ENCODE results near the gene TNFAIP2. TPM values are rescaled to one million over a fixed set of nuclear protein-coding genes. Genes with fewer than 3 reads are reported as not detected.
"Not testable (repeated sequence)": the region's sequence is repeated elsewhere in the genome, so short reads cannot be mapped to it uniquely, and the experiment has no call there.

TNFAIP2 gene
- polyA plus RNA-seq, 1 donor = 39.8 TPM

DNA sequence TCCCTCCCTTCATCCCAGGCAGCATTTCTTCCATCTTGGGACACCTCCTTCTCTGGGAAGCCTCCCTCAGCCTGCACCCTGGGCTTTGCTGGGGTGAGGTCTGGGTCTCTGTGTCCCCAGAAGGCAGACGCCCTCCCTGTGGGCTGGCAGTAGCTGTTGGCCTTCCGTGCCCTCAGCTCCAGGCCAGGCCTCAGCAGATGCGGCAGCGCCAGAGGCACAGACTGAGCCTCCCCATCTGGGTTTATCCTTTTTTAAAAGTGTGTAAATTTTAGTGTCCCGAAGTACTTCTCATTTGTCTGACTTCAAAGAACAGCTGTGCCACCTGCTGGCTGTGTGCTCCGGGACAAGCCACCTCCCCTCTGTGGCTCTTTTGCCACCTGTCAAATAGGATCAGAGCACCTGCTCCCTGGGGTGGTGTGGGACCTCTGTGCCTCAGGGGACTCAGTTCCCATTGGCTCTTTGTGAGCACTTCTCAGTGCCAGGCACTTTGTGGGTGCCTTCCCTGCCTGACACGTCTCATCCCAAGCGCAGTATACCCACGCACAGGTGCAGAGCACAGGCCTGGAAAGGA is 17.6 kb upstream of the TNFAIP2 start:
- no peak for DNase-seq (ENCODE audit: low read depth)

- no peak for DNase-seq (ENCODE audit: low read depth)
Measured at GRCh38 chr14:103107455-103107854, 15.8 kb upstream of the TNFAIP2 start.

DNA sequence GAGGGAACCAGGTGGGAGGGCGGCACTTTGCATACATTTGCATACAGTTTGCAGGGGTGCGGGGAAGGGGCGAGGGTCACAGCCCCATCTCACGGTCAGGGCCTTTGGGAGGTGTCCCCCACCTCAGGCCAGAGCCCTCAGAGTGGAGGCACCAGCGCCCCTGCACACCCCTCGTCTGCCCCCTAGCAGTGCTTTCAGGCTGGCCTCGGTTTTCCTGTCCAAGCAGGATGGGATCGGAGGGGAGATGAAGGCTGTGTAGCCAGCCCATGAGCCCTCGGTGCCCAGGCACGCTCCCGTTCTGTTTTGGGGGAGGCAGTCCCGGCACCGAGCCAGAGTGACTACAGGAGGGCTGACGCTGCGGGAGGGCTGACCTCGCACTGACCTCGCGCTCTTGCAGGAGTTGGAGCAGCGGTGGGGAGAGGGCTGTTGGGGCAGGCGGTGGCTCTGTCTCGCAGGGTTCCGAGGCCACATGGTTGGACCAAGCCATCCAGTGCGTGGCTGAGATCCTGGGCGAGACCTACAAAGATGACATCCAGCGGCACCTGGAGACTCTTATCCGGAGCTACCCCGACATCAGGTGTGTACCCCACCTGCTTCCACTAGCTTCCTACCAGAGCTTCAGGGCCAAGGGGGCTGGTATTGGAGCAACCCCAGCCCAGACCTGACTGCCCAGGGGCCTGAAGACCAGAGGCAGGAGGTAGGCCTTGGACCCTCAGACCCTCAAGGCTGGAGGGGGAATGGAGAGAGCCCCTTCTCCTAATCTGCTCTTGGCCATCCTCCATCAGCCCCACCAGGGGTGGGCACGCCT is 15.1 kb upstream of the TNFAIP2 start:
- DNase-seq (ENCODE audit: low read depth) = no peak

DNA sequence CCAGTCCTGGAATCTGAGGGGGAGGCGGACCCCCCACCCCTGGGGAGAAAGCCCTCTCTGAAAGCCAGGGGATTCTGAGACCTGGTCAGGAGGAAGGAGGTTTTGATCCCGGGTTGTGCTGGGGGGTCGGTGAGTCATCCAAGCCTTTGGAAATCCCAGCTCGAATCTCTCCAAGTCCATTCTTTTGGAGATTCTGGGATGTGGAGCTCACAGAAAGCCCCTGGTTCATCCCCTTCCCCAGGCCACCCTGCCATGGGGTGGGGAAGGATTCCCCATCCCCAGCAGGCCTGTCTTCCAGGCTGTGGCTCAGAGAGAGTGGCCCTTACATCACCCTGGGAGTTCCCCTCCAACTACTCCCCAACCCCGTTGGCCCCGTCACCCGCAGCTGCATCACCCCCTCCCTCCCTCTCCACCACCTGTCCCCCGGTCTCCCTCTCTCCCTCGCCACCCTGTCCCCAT is 14.5 kb upstream of the TNFAIP2 start:
- no peak for DNase-seq (ENCODE audit: low read depth)

DNA sequence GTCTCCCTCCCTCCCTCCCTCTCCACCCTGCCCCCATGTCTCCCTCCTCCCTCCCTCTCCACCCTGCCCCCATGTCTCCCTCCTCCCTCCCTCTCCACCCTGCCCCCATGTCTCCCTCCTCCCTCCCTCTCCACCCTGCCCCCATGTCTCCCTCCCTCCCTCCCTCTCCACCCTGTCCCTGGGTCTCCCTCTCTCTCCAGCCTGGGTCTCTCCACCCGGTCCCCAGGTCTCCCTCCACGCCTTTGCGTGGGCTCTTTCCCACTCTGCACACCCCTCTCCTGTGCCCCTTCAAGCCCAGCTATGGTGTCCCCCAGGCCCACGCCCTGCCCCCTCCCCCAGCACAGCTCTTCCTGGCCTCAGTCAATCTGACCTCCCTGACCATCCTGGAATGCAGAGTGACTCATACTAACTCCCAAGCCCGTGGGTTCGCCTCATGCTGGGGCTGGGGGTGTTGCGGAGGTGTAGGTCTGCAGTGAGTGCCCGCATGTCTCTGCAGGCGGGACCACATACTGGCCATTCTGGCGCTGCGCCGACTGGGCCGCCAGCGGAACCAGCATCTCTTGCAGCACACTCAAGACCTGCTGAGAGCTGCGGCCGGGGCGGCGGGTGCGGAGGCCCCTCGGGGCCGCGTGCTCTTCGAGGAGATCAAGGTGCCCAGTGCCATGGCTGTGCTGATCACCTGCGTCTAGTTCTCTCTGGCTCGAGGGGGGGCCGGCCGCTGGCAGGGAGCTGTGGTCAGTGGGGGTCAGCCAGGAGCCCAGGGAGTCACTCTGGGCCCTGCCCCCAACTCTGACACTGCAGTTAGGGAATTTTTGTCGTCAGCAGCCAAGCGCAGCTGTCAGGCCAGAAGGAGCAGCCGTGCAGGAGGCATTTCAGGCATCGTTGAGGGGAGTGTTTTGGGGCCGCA is 13.5 kb upstream of the TNFAIP2 start:
- DNase-seq (ENCODE audit: low read depth) = no peak

DNA sequence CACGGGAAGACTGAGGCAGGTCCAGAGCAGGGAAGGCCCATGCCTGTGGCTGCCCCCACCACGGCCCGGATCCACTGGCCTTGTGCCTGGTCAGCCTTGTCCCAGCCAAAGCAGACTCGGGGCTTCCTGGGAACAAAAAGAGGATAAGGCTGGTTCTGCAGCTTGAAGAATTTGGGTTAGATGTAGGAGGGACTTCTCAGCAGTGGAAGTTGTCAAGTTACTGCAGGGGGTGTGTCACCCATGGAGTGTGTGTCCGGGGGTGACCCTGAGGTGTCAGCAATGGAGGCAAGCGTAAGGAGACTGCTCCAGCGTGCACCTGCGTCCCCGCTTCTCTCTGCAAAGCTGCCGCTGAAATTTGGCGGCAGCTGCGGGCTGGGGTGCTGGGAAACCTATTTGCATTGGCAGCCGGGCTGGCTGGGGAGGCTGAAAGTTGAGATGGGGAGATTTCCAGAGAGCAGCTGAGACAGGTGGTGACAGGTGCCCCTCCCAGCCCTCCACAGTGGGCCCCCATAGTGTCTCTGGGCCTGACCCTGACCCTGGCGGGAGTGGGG is 12.5 kb upstream of the TNFAIP2 start:
- no peak for DNase-seq (ENCODE audit: low read depth)

DNA sequence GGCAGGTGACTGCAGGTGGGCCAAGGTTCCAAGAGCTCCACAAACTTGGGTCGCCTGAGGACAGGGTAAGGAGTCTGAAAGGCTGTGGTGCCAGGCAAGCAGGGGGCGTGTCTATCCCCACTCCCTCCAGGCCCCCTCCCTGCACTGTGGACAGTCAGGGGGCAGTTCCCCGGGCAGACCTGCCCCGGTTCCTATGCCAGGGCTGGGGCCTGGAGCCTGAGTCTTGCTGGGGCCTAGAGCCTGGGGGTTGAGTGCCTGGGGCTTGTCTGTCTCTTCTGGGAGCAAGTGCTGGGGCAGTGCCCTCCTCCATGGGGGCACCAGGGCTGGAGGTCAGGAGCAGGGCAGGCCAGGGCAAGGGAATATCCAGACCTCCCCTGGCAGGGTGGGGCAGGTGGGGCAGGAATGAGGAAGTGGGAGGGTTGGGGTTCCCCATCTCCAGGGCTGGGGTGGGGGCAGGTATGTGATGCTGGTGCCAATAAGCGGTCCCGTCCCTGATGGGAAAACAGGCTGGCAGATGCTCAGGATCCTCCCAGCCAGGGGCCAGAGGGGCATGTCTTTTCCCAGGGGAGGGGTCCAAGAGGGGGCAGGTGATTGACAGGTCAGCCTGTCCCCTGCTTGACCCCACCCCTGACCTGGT is 11.9 kb upstream of the TNFAIP2 start:
- DNase-seq (ENCODE audit: low read depth) = no peak

GRCh38 chr14:103112400-103113243 is 10.6 kb upstream of the TNFAIP2 start:
- DNase-seq (ENCODE audit: low read depth) = no peak

DNA sequence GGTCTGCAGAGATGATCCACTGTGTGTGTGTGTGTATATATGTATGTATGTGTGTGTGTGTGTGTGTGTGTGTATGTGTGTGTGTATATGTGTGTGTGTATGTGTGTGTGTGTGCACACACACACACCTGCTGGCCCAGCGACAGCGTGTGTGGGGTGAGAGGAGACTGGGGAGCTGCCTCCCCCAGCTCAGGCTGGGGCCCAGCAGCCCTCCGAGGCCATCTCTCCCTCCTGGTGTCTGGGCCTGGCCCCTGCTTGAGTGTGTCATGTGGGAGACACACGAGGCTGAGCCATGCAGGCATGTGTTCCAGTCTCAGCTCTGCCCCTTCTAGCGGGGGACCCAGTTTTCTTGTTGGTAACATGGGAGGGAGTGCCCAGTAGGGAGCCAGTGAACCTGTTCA is 10.0 kb upstream of the TNFAIP2 start:
- DNase-seq (ENCODE audit: low read depth) = no peak

- no peak for DNase-seq (ENCODE audit: low read depth)
Measured at GRCh38 chr14:103113774-103114173, 9.5 kb upstream of the TNFAIP2 start.

DNA sequence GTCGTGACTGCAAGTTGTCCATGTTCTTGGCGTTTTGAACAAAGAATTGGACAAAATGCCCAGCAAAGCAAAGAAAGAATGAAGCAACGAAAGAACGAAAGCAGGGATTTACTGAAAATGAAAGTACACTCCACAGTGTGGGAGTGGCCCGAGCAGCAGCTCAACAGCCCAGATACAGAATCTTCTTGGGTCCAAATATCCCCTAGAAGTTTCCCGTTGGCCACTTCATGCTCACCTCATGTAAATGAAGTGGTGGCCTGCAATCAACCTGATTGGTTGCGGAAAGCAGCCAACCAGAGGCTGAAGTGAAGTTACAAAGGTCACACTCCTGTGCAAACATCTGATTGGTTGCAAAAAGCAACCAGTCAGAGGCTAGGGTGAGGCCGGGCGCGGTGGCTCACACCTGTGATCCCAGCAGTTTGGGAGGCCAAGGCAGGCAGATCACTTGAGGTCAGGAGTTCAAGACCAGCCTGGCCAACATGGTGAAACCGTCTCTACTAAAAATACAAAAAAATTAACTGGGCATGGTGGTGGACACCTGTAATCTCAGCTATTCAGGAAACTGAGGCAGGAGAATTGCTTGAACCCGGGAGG is 8.1 kb upstream of the TNFAIP2 start:
- DNase-seq (ENCODE audit: low read depth) = not testable (repeated sequence)

DNA sequence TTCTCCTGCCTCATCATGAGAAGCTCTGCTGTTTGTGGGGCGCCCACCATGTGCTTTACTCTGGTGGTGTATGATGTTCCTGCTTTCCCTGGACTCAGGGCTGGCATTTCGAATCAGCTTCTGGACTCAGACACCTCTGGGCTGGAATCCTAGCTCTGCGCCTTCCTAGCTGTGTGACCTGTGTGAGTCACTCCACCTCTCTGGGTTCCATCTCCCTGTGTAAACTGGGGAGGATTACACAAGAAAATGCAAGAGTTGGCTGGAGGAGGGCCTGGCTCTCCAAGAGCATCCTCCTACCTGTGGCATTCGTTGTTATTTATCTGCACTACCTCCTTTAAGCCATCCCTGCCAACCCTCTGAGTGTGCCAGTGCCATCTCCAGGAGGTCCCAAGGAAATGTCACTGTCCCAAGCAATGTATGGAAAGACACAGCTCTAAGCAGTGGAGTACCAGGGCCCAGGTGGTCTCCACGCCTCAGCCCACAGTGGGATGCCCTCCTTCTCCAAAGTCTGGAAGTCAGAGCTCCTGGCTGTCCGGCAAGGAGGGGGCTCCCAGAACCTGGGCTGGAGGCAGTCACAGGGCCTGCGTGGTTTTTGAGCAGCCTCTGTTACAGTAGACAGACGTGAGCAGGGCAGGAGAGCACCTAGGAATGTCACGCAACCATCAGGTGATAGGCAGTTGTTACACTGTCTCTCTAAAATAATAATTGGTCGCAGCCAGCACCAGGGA is 7.3 kb upstream of the TNFAIP2 start:
- DNase-seq (ENCODE audit: low read depth) = no peak

- DNase-seq (ENCODE audit: low read depth) = no peak
Measured at GRCh38 chr14:103116636-103117035, 6.6 kb upstream of the TNFAIP2 start.

DNA sequence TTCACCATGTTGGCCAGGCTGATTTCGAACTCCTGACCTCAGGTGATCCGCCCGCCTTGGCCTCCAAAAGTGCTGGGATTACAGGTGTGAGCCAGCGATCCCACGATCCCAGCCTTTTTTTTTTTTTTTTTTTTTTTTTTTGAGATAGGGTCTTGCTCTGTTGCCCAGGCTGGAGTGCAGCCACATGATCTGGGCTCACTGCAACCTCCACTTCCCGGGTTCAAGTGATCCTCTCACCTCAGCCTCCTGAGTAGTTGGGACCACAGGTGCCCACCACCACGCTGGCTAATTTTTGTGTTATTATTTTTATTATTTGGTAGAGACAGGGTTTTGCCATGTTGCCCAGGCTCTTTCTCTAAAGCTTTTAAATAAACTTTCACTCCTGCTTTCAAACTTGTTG is 5.8 kb upstream of the TNFAIP2 start:
- DNase-seq (ENCODE audit: low read depth) = not testable (repeated sequence)

DNA sequence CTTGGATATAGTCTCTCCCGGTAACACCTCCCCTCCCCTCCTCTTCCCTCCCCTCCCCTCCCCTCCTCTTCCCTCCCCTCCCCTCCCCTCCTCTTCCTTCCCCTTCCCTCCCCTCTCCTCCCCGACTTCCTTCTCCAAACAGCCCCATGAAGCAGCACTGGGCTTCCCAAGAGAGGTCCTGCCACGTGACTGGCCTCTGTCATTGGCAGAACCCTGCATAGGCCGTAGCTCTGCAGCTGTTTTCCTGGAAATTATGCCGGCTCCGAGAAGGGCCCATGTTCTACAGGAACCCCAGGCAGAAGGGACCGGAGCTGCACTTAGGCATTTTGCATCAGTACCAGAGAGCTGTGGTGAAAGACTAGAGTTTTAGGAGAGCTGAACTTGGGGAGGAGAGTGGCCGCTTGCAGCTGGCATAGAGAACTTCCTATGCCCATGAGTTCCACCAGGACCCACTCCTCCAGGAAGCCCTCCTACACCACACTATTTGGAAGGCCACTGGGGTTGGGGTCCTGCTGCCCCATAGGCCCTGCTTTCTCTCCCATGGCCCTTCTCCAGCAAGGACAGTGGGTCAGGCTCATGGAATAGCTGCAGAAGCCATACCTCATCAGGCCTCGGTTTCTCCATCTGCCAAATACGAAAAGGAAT is 5.1 kb upstream of the TNFAIP2 start:
- DNase-seq (ENCODE audit: low read depth) = no peak

- DNase-seq (ENCODE audit: low read depth) = no peak
Measured at GRCh38 chr14:103118663-103119404, 4.4 kb upstream of the TNFAIP2 start.

DNA sequence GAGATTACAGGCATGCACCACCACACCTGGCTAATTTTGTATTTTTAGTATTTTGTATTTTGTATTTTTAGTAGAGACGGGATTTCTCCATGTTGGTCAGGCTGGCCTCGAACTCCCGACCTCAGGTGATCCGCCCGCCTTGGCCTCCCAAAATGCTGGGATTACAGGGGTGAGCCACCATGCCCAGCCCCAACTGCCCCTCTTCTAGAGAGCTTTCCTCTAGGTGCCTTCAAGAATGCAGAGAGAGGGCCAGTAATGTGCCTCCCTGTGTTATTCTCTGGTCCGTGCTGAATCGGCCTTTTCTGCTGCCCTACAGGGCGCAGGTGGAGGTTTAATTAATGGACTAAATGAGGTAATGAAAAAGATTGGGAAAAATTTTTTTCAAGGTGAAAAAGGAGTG is 3.7 kb upstream of the TNFAIP2 start:
- not testable (repeated sequence) for DNase-seq (ENCODE audit: low read depth)

DNA sequence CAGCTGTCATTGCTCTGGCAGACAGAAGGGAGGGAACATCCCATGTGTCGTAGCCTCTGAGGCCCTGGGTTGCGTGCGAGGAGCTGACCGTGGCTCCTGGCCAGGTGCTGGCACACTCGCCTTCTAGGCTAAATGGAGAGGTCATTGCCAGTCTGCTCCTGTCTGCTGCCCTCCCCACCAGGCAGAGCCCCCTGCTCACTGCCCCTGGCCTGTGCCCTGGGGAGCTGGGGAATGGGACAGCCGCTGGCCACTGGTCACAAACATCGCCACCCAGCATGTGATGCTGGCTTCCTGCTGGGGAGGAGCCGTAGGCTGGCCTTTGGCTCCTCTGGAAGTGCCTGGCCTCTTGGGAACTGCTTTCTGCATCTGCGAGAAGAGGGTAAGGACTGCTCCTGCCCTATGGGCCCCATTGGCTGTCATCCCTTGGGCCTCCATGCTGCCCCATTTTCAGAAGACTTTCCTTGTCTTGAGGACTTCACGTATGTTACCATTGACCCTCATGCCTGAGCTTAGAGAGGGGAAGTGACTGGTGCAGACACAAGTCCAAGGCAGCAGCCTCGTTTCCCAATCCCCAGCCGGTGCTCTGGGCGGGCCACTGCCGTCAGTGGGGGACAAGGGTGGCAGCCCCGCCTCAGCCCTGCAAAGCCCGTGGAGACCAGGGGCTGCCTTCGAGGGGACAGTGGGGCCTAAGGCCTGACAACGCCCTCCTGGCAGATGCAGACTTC is 2.0 kb upstream of the TNFAIP2 start:
- no peak for DNase-seq (ENCODE audit: low read depth)

Data from forelimb muscle (tissue), 1 donor.